ENCODE results near the gene PLXDC1.

PLXDC1 gene

DNA sequence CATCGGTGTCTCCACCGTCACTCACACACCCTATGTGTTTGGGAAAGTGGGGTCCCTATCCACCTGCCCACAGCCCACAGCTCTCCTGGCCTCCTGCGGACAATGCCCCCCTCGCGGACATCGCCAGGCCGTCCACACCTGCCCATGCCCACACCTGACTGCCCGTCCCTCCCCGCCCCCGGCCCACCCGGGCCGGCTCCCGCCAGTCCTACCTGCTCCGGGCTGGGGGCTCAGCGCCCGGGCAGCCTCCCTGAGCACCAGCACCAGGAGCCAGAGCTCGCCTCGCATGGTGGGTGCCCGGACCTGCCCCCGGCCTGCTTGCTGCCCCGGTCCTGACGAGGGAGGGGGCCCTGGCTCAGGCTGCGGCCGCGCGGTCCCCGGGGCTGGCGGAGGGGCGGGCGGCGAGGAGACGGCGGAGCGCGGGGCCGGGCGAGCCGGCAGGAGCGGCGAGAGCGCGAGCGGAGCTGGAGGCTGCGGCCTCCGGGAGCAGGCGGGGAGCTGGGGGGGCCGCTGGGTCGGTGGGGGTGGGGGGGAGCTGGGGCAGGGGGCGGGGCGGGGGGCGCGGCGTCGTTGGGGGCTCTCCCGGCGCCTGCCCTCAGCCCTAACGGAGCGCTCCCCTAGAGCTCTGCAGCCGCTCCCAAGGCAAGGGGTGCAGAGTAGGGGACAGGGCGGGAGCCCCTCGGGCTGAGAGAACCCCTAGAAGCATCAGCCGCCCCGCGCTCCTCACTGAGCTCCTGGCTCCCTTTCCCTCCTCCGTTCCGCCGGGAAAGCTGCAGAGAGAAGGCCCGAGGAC is at the start of gene PLXDC1:
Gene PLXDC1, minus strand, starts transcription at position 488 of the 793 bp plus-strand sequence. Its CDS starts 200 bp downstream, at position 288.
- DNase-seq (ENCODE audit: low read depth in 2 of 2), result no peak

DNA sequence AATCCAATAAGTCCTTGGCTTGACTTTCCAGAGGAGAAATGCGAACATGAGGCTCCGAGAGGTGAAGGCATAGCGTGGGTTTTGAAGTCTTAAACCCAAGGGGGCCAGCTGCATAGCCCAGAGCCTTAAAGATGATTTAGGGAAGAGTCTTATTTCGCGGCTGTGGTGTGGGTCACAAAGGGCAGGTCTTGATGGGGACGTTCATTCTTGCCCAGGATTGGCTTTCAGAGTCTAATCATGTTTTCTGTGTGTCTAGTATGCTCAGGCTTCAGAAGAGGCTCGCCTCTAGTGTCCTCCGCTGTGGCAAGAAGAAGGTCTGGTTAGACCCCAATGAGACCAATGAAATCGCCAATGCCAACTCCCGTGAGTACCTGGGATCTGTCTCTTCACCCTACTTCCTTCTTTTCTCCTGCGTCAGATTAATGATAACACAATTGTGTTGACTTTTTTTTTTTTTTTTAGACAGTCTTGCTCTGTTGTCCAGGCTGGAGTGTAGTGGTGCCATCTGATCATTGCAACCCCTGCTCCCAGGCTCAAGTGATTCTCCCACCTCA is 49.6 kb upstream of the PLXDC1 start:
- no peak for DNase-seq (ENCODE audit: low read depth in 2 of 2)

DNA sequence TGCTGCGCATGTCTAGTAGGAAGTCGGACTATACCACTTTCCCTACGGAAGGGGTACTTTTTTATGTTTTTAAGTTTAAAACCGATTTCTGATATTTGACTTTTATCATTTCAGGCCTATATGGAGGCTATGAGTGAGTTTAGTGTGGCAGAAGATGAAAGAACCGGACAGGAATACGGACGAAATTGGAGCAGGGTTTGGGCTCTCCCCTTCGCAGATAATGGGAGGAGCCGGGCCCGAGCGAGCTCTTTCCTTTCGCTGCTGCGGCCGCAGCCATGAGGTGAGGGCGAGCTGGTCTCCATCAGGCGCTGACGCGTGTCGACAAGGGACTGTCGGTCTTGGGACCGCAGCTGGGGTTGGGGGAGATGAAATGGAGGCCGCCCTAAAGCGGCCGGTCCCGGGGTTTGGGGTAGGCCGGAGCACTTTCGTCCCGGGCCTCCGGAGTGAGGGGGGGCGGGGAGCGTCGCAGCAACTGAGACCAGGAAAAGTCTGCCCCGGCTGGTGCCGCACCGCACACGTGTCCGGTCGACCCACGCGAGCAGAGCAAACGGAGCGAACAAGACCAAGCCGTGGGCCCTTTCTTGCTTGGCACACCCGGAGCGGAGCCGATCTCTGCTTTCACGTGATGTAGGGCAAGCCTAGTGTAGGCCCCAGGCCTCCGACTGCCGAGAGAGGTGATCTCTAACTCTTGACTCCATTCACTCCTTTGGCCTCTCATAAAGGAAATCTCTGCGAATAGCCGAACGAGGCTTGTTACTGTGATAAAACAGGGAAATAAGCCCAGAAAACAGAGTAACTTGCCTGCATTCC is 48.8 kb upstream of the PLXDC1 start, which contains the start of gene RPL19:
Gene RPL19, plus strand, starts transcription at position 214 of the 810 bp plus-strand sequence. Its CDS starts 62 bp downstream, at position 276.
- DNase-seq (ENCODE audit: low read depth in 2 of 2), result no peak

DNA sequence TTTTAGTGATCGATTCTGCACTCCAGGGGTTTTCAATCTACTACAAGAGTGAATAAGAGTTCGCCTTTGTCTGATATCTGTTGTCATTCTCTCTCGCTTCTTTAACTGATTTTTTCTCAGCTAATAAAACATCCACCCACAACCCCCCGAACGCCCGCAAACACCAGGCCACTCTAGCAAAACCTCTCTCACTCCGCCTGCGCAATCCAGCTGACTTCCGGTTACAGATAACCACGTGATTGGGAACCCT is 48.3 kb upstream of the PLXDC1 start:
- DNase-seq (ENCODE audit: low read depth in 2 of 2), result peak; percentile 88 to 90

DNA sequence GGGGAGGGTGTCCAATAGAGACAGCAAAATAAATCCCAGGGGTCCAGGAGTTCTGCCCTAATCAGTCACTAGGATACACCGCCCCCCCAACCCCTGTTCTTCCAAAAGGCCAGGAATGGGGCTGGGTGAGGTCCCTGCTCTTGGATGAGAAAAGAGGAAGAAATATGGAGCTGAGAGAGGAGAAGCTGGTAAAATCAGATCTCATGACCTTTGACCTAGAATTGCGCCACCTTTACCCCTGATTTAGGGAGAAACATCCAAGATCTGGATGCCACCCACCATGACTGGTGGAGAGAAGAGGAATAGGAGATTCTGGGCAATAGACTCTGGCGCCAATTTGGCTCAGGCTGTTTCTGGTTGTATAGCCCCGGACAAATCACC is 46.7 kb upstream of the PLXDC1 start:
- no peak for DNase-seq (ENCODE audit: low read depth in 2 of 2)

DNA sequence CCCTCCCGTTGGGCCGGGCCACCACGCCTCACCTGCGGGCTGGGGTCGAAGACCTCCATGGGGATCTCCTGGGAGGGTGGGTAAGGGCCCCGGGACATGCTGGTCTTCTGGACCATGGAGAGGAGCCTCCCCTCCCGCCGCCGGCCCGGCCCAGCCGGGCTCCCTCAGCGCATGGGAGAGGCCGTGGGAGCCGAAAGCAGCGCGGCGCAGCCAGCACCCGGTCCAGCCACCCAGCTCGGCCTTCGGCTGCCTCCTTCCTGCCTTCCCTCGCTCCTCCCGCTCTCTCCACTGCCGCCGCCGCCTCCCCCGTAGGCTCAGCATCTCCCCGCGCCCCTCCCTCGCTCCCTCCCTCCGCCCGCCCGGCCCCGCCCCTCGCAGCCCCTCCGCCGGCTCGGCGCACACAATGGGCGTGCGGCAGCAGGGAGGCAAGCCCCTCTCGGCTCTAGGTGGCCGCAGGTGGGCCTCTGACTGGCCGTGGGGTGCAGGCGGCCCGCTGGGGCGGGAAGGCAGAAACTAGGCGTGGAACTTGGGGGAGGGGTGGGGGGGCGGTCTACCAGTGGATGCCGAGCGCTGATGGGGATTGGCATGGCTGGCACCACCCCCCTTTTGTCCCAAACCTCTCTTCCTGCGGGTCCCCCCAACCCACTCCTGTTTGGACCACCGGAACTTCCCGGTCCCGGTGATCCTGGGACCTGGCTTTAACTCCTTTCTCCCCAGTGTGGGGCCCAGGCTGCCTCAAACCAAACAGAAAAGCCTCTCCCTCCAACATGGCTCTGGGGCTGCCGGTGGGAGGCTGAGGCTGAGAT is 46.1 kb upstream of the PLXDC1 start, which contains the start of gene CACNB1:
Gene CACNB1, minus strand, starts transcription at position 290 of the 806 bp plus-strand sequence. Its CDS starts 174 bp downstream, at position 116.
- peak; percentile 47 to 50 for DNase-seq (ENCODE audit: low read depth in 2 of 2)

DNA sequence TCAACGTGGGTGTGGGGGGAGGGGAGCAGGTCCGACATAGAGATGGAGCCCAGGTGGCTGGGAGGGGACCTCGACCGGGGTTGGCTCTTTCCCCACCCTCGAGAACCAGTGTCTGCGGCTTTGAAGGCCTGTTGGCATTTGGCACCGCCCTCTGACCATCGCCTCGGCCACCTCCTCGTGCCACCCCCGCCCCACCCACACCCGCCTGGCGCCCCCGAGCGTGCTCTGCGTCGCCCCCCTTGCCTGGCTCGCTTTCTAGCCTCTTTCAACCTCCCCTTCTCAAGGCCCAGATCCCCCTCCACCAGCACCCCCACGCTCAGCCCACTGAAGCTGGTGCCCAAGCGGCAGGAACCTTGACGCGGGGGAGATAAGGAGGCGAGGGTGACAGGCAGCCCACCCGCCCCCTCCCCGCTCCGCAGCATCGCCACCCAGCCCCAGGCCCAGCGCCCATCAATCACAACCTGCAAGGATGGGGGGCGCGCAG is 45.4 kb upstream of the PLXDC1 start:
- no peak for DNase-seq (ENCODE audit: low read depth in 2 of 2)

DNA sequence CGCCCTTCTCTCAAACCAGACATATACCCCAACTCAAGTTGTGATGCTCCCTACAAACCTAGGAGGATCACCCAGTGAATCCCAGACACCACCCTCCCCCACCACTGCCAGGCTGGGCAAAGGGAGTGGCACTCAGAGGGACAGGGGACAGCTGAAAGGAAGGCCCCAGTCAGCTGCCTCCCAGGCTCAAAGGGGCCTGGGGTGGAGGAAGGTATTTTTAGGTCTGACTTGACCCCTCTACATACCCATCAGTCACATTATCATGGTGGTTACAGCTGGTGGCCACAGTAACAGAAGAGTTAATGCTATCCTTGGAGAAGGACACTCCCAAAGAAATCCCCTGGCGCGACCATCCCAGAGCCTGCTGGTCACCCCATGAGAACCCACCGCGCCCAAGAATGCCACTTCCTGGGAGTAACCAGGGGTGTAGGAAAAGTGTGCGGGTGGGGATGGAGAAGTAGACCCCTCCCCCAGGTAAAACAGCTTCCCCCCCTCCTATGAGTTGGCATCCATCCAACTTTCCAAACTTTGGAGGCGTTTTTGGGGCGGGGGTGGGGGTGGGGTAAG is 44.9 kb upstream of the PLXDC1 start:
- no peak for DNase-seq (ENCODE audit: low read depth in 2 of 2)

DNA sequence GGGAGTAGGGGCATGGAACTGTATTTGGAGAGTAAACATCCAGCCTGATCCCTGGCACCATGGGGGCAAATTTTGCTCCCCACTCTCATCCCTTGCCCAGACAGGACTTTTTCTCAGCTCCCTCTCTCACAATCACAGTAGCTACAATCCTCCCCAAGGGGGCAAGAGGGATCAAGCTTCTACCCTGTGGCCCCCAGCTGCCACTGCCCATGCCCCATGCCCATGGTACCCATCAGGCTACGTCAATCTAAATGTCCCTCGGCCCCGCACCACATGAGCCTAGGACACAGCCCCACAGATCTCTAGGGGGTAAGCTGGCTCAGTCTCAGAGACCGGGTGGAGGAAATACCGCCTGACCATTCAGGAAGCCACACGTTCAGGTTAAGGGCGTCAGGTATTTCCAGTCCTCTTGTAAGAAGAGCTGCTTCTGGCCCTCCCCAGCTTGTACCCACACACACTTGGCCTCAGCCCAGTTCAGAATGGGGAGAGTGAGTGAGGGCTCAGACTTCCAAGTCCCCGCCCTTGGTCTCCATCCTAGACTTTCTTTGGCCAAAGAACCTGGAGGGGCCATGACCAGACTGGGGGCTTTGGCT is 44.2 kb upstream of the PLXDC1 start:
- no peak for DNase-seq (ENCODE audit: low read depth in 2 of 2)

DNA sequence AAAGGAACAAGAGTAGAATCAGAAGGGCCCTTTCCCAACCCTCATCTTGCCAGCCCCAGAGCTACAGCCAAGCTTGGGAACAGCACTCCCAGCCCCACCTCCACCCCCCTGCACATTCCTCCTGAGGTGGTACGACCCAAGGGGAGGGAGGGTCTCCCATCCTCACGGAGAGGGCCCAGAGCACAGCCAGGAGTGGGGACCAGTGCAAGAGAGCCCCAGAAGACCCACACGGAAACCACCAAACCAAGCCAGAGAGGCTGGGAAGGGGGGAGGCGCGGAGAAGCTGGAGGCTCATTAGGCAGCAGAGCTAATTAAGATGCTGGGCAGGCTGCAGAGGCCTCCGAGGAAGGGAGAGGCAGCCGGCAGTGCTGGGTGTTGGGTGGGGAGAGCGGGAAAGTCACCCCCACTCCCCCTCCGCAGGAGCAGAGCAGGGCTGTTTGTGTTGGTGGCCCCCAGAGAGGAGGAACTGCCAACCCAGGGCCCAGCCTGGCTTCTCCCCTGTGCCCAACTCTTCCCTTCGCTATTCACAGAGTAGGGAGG is 43.6 kb upstream of the PLXDC1 start:
- no peak for DNase-seq (ENCODE audit: low read depth in 2 of 2)

DNA sequence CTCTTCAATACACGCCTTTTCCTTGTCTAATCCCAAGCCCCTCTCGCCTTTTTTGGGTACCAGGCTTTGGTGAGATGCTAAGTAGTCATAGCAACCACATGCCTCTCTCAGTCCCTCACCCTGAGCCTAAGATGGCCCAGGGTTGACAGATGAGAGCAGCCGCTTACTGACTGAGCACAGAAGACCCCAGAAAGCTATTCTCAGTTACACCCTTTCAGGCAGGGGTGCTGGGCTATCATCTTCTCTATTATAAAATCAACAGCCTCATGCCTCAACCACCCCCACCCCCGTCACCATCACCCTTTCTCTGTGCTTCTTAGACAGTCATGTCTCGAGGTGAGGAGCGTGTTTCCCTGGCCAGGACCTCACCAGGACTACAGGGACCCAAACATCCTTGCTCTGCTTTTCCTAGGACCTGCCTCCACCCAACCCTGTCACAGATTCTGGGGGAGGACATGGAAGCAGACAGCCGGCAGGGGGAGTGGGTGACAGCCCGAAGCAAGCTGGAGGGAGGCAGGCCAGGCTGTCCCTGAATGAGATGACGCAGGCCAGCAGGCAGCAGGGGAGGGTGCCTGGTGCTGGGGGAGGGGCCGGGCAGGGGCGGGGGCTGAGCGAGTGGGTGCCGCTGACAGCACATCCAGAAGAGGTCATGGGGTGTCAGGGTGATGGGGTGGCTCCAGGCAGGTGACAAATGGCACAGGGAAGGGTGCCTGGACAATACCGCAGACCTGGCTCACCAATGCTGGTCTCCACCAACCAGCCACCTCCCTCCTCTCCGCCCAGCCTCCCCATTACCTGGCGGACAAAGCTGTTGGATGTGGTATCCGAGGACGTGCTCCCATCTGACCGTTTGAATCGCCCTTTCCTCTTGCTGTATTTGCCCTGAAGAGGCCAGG is 42.9 kb upstream of the PLXDC1 start:
- peak in 1 of 2 experiments; percentile 20 for DNase-seq (ENCODE audit: low read depth in 2 of 2)

DNA sequence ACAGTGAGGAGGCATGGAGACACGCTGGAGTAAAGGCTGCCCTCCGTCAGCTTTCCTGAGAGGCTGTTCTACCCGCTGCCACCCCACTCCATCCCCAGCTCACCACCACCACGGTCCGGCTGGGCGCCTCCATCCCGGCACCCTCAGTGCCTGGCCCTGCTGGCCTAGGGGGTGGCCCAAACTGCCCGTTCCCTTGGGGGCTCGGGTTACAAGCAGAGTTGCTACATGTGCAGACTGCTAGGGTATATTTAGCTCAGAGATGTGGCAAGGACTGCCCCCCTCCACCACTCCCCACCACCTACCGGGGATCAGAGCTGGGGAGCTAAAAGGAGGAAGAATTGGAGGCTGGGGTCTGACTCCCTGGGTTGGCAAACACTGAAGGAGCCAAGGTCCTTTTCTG is 41.9 kb upstream of the PLXDC1 start:
- DNase-seq (ENCODE audit: low read depth in 2 of 2), result no peak

DNA sequence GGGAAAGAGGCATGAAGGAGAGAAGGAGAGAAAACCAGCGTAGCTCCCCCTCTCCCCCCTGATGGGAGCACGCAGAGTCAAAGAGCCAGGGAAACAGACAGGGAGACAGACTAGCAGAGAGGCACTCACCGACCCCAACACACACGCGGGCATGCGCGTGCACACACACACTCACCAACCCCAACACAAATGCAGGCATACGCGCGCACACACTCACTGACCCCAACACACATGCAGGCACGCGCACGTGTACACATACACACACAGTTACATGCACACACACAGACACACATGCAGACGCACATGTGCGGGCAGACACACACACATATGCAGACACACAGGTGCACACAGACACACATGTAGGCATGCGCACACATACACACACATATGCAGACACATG is 41.5 kb upstream of the PLXDC1 start:
- DNase-seq (ENCODE audit: low read depth in 2 of 2), result no peak

DNA sequence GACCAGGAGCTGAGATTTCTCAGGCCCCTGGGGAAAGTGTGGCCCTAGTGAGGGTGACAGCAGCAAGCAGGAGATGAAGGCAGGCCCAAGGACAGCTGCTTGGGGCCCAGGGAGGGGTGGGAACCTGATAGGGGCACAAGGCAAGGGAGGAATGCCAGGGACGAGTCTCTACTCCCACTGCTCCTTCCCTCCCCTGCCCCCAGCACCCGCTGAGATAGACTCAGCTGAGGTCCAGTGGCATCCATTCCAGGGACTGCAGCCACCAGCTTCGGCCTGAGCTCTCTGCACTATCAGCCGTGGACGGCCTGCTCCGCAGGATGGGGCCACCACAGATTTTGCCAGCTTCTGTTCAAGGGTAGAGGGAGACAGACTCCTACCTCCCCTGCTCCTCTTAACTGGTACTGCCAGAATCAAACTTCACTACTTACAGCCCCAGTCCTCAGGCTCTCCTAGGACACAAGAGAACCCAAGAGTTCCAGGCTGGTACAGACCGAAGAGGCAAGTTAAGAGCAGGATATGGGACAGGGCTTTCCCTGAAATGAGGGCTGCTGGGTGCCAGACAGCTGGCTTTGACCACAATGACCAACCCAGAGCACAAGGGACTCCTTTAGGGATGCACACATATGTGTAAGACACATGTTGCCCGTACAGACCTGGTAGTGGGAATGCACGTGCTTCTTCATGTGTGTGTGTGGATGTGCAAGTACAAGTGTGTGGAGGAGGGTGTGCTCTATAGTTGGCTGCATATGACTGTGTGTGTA is 40.5 kb upstream of the PLXDC1 start:
- no peak for DNase-seq (ENCODE audit: low read depth in 2 of 2)

DNA sequence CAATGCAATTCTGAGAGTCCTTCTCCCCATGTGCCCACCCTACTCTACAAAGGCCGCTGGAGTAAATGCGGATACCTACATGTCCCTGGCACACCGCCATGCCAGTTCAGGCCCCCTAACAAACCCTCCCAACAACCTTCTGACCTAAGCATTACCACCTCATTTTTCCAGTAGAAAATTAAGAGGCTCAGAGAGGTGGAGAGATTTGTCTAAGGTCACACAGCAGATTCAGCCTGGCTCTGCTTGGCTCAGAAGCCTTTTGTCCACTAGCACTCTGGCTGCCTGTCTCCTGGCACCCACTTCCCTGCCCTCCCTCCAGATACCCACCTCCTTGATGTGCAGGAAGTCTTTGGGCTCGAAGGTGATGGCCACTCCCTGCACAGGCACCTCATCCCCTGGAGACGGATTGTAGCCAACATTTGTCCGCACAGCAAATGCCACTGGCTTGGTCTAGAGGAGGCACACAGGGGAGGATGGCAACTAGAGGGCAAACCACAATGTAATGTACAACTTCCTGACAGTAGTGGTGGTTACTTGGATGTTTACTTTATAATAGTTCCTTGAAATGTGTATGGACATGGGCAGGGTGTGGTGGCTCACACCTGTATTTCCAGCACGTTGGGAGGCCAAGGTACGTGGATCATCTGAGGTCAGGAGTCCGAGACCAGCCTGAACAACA is 35.9 kb upstream of the PLXDC1 start:
- no peak for DNase-seq (ENCODE audit: low read depth in 2 of 2)

DNA sequence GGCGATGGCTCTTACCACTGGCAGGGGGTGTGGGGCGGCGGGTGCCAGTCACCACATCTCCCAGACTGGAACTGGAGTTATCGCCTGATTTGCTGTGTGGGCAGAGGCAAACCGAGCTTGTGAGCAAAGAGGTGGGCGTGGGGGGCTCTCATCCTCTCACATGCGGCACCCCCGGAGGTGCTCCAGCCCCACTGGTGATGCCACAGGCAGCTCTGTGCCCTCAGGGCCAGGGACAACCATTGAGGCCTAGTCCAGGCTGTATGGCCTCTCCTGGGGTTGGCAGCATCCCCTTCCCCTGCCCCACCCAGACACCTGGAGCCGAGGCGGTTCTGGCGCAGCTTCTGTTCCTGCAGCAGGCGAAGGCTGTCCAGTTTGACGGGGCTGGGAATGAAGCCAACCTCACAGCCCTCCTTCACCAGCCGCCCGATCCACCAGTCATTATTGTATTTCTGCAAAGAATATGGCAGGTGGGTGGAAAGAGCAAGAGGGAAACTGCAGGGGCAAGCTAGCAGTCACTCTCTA is 35.1 kb upstream of the PLXDC1 start:
- no peak for DNase-seq (ENCODE audit: low read depth in 2 of 2)

DNA sequence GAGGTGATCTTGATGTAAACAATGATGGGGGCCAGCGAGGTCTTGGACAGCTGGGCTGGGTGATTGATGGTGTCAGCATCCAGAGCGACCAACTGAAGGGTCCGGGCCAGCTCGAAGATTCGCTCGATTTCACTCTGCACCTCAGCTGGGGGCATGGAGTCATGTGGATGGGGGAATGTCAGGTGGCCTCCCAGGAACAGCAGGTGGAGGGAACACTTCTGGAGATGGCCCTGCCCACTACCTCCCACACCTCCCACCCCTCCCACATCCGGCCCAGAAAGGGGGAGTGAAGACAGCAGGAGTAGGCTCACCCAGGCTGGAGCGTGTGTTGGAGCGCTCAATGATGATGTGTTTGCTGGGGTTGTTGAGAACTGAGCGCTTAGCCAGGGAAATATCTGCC is 32.3 kb upstream of the PLXDC1 start:
- DNase-seq (ENCODE audit: low read depth in 2 of 2), result no peak

DNA sequence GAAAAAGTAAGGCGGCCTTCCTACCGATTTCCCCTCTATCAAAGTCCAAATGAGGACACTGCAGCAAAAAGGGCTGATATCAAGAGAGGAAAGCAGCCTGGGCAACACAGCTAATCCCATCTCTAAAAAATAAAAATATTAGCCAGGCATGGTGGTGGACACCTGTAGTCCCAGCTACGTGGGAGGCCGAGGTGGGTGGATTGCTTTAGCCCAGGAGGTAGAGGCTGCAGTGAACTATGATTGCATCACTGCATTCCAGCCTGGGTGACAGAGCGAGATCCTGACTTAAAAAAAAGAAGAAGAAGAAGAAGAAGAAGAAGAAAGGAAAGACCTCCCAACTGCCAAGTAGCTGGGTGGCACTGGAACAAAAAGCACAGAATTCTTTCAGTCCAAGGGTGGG is 31.6 kb upstream of the PLXDC1 start:
- DNase-seq (ENCODE audit: low read depth in 2 of 2), result no peak
